ENCODE results near the gene DHRS4L2.
A peak's percentile ranks its signal among the peaks of the same experiment; 100 is the strongest.
"Not testable (repeated sequence)": the region's sequence is repeated elsewhere in the genome, so short reads cannot be mapped to it uniquely, and the experiment has no call there.

Gene DHRS4L2

GRCh38 chr14:23974041-23974440 lies 14.7 kb upstream of the DHRS4L2 start:
- not testable (repeated sequence) for DNase-seq

DNA sequence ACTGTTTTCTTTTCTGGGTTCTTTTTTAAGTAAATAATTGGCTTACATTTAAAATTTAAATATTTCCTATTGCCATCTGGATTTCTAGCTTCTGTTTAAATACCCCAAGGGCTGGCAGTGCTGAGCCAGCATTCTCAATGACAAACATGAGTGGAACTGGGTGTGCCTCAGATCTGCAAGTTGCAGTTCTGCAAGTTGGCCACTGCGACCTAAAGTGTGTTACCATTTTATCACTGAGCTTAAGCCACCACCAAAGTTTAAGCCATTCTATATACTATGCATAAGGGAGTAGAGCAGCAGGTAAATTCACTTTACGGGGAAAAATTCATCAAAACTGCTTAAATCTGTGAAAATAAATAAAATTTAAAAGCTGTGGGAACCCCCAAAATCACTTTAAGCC lies 11.5 kb upstream of the DHRS4L2 start:
- DNase-seq: not testable (repeated sequence)

DNA sequence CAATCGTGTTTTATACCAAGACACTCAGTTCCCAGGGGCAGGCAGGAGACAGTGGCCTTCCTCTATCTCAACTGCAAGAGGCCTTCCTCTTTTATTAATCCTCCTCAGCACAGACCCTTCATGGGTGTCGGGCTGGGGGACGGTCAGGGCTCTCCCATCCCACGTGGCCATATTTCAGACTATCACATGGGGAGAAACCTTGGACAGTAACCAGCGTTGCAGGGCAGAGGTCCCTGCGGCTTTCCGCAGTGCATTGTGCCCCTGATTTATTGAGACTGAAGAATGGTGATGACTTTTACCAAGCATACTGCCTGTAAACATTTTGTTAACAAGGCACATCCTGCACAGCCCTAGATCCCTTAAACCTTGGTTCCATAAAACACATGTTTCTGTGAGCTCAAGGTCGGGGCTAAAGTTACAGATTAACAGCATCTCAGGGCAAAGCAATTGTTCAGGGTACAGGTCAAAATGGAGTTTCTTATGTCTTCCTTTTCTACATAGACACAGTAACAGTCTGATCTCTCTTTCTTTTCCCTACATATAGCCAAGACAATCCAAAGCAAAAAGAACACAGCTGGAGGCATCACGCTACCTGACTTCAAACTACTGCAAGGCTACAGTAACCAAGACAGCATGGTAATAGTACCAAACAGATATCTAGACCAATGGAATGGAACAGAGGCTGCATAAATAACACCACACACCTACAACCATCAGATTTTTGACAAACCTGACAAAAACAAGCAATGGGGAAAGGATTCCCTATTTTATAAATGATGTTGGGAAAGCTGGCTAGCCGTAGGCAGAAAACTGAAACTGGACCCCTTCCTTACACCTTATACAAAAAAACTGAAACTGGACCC lies 6.5 kb upstream of the DHRS4L2 start:
- not testable (repeated sequence) for DNase-seq

DNA sequence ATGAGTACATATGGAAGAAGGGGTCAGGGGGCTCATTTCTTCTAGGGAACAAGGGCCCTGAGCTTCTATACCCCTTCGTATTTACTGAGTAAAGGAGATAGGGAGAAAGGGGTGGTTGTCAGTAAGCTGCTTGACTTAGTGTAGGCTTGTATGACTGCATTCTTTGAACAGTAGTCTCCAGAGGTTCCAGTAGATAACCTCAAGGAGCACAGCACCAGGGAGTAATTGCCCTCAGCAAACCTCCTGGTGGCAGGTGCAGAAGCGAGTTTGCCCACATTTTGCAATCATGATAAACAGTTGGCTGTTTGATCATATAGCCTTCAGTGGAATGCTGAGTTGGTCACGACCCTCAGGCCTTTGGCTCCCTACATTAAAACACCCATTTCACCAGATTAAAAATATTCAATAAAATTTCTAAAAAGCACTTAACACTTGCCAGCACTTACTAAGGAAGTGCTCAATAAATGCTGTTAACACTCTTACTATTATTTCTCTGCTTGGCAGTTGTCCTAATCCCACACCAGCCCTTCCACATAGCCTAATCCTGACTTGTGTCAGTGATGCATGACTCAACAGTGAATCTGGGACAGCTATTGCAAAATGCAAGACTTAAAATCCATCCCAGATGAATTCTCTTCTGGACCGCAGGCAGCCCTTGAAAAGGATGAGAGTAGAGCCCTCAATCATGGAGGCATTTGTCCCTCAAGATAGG lies 3.7 kb upstream of the DHRS4L2 start:
- no peak for DNase-seq

GRCh38 chr14:23988223-23988606 lies 514 bp upstream of the DHRS4L2 start:
- DNase-seq: not testable (repeated sequence)

GRCh38 chr14:23989734-23990445 lies 1.2 kb downstream of the DHRS4L2 start:
- DNase-seq: peak; percentile 44

- DNase-seq: not testable (repeated sequence)
These were observed 2.2 kb downstream of the DHRS4L2 start for GRCh38 chr14:23990961-23991360.

DNA sequence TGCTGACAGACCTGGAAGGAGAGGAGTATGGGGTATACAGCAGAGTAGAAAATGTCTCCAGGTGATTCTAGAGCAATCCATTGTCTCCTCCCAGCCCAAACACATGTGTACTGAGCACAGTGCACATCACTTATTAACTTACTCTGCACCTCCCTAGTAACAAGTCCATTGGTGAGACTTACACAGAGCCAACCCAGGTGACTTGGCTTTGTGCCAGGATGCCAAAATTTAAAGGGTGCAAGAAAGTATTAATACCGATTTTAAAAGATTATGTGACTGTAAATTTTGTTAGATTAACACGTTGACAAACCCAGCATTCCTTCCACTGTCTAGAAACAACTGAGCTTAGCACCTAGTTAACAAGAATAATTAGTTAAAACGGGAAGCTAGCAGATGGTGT lies 4.3 kb downstream of the DHRS4L2 start:
- DNase-seq: not testable (repeated sequence)

DNA sequence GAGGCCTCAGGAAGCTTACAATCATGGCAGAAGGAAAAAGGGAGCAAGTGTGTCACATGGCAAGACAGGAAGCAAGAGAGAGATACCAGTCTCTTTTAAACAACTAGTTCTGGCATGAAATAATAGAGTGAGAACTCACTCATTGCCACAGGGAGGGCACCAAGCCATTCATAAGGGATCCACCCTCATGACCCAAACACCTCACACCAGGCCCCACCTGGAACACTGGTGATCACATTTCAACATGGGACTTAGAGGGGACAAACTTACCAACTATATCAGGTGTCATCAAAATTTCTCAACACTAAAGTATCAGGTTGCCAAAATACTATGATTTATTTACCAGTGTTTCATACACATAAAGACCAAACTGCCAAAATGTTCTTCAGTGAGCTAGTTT lies 7.3 kb downstream of the DHRS4L2 start:
- not testable (repeated sequence) for DNase-seq

- not testable (repeated sequence) for DNase-seq
These were observed 8.1 kb downstream of the DHRS4L2 start for GRCh38 chr14:23996825-23997224.

- not testable (repeated sequence) for DNase-seq
These were observed 10.9 kb downstream of the DHRS4L2 start for GRCh38 chr14:23999640-24000039.

- not testable (repeated sequence) for DNase-seq
These were observed 12.3 kb downstream of the DHRS4L2 start for GRCh38 chr14:24001078-24001477.

DNA sequence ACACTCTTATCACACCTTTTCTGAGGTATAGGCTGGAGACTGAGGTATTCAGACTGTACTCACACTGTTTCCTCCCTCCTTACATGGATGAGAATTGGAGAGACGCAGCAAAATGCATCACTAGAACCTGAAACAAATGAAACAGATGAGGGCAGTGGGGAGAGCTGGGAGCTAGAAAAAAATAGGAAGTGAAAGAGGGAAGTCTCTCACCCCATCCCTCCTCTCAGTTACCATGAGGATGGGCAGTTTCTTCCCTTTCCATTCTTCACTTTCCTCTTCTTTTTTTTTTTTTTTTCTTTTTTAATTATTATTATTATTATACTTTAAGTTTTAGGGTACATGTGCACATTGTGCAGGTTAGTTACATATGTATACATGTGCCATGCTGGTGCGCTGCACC lies 12.9 kb downstream of the DHRS4L2 start:
- DNase-seq: not testable (repeated sequence)

DNA sequence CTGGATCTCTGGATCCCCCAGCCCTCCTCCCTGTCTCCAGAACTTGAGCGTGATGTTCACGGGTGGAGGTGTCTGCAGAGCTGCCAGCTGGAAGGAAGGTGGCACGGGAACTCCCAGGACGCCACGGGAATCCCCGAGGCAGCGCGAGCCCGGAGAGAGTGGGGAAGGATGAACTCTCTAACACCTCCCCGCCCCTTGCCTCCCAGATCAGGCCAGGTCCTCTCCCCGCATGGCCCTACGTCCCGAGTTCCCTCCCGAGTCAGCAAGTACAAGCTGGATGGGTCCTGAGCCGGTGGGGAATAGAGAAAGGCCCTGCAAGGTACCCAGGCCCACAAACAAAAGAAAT lies 17.7 kb downstream of the DHRS4L2 start:
- not testable (repeated sequence) for DNase-seq

GRCh38 chr14:24006817-24007652 lies 18.3 kb downstream of the DHRS4L2 start:
- DNase-seq: peak; percentile 12

- no peak for DNase-seq
These were observed 22.3 kb downstream of the DHRS4L2 start for GRCh38 chr14:24011051-24011450.

GRCh38 chr14:24012726-24013273 lies 24.1 kb downstream of the DHRS4L2 start:
- DNase-seq: not testable (repeated sequence)

- DNase-seq: peak; percentile 27
These were observed 25.2 kb downstream of the DHRS4L2 start for GRCh38 chr14:24013654-24014514.

- not testable (repeated sequence) for DNase-seq
These were observed 27.0 kb downstream of the DHRS4L2 start for GRCh38 chr14:24015745-24016144.

- DNase-seq: not testable (repeated sequence)
These were observed 30.2 kb downstream of the DHRS4L2 start for GRCh38 chr14:24018978-24019377.

DNA sequence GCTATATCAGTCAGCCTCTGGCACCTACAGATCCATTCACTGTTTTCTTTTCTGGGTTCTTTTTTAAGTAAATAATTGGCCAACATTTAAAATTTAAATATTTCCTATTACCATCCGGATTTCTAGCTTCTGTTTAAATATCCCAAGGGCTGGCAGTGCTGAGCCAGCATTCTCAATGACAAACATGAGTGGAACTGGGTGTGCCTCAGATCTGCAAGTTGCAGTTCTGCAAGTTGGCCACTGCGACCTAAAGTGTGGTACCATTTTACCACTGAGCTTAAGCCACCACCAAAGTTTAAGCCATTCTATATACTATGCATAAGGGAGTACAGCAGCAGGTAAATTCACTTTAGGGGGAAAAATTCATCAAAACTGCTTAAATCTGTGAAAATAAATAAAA lies 31.2 kb downstream of the DHRS4L2 start:
- DNase-seq: not testable (repeated sequence)

Data from NCI-H1417 treated with DMSO at 0.1 percent for 48 hours (cell line).